ENCODE measurements around the gene RSPH1.

The RSPH1 gene

DNA sequence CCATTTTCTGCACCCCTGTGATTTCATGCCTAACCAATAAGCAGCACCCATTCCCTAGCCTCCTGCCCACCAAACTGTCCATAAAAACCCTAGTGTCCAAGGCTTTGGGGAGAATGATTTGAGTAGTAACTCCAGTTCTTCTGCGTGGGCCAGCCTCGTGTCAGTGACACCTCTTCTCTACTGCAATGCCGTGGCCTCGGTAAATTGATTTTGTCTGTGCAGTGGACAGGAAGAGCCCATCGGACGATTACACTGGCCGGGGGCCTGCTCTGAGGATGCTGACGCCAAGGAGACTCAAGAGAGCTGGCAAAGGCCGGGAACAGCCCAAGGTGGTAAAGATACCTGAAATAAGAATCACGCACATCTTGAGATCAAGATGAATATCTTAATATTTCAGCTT is 29.3 kb downstream of the RSPH1 start:
- DNase-seq (ENCODE audit: low read depth in 2 of 2): no peak

DNA sequence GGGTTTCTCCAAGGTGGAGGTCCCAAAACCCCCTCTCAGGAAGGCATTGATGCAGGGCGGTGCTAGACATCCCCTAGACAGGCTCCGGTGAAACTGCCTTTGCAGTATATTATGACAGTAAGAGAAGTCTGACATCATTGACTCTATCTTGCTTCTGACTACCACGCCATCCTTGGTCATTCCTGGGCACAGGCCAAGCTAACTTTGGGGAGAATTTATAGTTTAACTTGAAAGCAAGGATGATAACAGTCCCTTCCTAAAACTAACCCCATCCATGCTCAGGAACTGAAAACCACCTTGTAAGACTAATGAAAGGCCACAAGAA is 30.3 kb downstream of the RSPH1 start:
- no peak for DNase-seq (ENCODE audit: low read depth in 2 of 2)

DNA sequence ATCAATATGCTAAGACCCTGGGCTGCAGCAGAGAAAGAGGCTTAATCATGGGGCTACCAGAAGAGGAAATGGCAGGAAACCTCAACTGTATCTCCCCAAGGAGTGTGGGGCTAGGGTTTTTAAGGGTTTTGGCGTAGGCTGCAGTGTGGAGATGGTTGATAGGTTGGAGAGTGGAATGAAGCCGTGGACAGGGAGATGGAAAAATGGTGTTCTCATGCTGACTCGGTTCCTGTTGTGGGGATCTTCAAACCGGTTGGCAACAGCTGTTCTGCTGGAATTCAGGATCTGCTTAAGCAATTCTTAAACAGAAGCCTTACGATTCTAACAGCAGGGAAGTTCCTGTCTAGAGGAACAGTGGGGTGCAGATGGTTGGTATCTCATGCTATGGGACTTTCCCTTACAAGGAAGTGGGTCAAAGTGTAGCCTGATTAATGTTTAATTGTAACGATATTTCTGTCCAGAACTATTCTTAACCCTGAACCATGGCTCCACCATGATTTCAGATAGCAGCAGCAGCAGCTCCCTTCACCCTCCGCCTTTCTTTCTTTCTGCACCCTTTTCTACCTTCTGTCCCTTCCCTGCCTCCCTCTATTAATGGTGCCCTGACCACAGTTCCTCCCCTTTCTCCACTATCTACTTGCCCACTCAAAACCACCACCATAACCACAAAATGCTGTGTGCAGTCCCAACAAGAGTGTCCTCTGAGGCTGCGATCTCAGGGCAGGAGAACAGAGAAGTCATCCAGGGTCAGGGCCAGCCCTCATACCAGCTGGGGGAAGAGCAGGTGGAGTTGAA is 30.8 kb downstream of the RSPH1 start:
- no peak for DNase-seq (ENCODE audit: low read depth in 2 of 2)

DNA sequence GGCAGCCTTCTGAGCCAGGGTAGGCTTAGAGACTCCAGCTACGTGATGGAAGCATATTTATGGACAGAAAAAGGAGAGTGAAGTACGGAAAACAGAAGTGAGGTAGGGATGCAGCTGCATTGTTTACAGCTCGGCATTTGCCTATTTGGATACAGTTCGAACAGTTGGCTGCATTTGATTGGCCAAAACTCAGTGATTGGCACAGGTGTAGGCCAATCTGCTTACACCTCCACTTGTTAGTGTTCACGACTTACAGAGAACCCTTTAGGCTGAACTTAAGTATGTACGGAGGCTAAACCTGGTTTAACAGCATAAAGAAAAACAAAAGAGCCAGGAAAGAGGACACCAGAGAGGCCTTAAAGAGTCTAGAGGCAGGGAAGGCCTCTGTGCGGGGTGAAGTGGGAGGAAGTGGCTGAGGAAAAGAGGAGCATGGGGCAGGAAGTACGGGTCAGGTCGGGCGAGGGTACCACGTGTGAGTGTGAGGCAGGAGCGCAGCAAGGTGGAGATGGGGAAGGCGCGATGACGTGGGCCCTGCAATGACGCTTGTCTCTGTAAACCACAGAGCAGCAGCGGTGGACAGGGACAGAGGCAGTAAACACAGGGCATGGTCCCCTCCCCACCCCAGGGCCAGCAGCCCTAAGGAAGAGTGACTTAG is 32.0 kb downstream of the RSPH1 start:
- DNase-seq (ENCODE audit: low read depth in 2 of 2): peak in 1 of 2 donors; percentile 62

DNA sequence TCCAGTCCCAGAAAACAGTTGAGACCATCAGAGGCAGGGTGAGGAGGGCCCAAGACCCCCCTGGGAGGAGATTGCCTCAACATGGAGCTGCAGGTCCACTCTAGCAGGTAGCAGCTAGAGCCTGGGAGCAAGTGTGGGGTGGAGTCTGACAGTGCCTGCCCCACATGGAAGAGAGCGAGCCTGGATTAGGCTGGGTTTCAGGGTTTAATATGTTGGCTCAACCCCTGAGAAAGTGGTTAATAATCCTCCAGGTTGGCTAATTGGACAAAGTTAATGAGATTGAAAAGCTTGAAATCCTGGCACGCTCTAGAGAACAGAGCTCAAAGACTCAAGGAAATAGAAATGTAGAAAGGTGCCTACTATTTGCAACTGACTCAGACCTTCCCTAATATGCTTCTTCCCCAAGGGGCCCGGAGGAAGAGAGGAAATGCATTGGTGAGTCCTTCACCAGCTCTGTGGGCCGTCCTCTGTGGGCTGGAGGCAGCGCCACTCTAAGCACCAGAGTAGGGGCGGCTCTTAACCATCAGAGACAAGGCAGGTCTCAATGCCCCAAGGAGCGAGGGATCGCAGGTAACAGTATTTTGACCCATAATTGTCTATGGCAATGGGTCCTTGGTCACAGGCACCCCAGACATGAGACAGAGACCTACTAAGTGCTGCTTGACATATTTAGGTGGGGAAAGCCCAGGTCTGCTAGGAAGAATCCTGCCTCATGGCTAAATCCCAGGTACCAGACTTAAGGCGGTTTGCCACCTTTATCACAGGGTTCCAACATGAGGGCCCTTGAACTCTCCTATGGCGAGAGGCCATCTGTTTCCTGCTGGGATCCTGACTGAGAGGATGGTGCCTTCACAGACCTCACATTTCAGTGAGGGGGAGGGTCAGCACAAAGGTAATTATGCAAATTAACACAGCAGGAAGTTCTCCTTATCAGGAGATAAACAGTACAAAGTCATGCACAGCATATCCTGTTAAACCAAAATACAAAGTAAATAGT is 33.8 kb downstream of the RSPH1 start:
- DNase-seq (ENCODE audit: low read depth in 2 of 2): no peak

DNA sequence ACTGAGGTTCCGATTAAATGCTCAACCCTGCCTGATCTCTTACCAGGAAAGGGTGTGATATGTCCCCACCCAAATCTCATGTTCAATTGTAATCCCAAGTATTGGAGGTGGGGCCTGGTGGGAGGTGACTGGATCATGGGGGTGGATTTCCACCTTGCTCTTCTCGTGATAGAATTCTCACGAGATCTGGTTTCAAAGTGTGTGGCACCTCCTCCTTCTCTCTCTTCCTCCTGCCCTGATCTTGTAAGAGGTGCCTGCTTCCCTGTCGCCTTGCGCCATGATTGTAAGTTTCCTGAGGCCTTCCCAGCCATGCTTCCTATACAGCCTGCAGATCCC is 34.9 kb downstream of the RSPH1 start:
- no peak for DNase-seq (ENCODE audit: low read depth in 2 of 2)

DNA sequence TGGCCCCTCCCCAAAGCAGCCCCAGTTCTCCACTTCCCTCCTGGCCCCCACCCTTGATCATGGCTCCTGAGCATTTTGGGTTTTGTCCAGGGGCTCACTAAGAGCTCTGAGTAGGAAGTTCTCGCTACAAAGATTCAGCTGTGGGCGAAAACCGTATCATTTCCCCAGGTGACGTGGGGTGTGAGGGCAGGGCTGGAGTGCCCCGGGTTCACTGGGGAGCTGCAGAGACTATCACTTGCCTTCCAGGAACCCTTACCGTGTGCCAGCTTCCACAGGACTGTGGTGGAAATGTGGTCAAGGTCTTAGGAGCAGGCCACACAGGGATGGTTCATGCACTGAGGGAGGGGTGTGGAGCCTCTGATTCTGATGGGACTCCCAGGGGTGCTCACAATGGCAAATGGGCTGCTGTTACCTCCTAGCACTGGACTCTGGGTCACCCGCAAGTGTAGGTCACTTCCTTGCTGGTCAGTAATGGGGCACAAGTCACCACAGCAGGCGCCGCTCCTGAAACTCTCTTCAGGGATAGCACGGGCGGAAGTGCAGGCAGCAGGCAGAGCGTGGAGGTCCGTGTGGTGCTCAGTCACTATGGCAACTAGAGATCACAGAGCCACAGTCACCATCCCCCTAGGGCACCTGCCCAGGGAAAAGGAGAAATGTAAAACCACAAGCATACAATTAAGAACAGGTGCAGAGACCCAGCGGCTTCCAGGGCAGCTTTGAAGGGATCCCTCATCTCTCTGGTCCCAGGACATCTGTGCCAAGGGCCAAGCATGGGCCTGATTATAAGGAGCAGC is 35.4 kb downstream of the RSPH1 start:
- no peak for DNase-seq (ENCODE audit: low read depth in 2 of 2)

DNA sequence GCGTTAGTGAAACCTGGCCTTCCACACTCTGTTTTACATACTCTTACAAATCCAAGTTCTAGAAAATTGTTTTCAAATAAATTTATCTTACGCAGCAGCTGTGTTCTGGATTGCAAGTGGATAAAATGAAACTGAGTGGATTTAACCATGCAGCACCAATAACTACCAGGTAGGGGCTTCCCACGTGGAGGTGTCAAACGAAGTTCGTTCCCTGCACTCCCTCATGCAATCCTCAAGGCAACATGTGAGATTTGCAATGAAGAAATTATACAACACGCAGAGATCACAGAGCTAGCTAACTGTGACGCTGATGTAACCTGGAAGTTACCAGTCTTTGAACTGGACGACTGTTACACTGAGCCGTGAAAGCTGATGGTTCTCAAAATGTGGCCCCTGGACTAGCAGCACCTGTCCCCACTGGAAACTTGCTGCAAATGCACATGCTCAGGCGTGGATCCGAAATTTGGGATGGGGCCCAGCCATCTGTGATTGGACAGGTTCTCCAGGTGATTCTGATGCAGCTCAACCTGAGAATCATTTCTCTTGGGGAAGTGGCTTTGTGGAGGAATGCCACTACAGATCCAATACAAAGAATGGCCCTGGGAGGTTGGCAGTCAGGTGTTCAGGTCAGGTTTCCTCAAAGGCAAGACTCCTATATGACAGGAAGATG is 36.3 kb downstream of the RSPH1 start:
- DNase-seq (ENCODE audit: low read depth in 2 of 2): no peak

DNA sequence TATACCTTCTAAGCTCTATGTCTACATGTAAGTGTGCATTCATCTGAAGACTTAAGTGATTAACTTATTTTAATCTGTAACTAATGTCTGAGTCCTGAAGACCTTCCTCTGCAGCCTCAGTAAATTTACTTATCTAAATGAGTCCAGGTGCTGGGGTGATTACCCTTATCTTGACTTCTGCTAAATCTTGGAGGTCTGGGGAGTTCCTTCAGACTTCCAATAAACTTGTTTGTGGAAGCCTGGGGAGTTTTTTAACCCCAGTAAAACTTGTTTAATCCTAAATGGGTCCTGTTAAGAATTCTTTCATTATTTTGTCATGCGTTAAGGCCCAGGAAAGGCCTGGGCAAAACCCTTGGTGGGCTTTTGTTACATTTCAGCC is 37.0 kb downstream of the RSPH1 start:
- no peak for DNase-seq (ENCODE audit: low read depth in 2 of 2)

DNA sequence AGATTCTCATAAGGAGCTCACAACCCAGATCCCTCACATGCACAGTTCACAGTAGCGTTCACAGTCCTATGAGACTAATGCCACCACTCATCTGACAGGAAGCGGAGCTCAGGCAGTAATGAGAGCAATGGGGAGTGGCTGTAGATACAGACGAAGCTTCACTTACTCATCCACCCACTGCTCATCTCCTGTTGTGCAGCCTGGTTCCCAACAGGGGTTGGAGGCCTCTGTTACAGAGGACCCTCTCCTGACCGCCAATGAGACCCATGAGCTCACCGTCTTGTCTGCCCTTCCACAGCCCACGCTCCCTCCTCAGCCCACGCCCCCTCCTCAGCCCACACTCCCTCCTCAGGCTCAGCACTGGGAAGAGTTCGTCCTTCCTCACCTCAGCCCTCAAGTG is 39.6 kb downstream of the RSPH1 start:
- DNase-seq (ENCODE audit: low read depth in 2 of 2): peak in 1 of 2 donors; percentile 40

DNA sequence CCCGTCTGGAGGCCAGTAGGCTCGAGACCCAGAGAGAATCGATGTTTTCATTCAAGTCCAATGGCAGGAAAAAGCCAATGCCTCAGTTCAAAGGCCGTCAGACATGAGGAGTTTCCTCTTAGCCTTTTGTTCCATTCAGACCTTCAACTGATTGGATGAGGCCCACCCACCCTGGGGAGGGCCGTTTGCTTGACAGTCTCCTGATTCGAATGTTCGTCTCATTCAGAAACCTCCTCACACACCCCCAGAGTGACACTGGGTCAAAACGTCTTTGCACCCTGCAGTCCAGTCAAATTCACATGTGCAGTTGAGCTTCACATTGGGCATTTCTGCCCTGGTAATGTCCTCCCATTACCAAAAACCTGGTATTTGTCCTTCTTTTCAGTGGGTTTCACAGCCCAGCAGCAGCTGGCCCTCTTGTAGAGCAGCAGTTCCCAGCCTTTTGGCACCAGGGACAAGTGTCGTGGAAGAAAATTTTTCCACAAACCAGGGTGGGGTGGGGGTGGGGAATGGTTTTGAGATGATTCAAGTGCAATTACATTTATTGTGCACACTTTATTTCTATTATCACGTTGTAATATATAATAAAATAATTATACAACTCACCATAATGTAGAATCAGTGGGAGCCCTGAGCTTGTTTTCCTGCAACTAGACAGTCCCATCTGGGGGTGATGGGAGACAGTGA is 40.1 kb downstream of the RSPH1 start:
- no peak for DNase-seq (ENCODE audit: low read depth in 2 of 2)

DNA sequence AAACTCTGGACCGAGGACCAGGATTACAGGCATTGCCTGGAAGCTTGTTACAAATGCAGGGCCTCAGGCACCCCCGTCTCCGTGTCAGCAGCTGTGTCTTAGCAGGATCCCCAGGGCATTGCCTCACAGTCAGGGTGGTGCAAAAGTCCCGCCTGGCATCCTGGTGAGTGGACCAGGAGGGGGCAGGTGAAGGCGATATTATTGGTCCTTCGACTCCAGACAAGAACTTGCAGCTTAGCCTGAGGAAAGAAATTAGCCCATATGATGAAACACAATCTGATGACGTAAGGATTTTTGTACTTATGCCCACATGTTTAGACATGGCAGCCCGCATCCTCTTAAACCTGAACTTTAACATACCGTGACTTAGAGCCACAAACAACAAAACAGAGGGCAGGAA is 40.8 kb downstream of the RSPH1 start:
- DNase-seq (ENCODE audit: low read depth in 2 of 2): no peak

DNA sequence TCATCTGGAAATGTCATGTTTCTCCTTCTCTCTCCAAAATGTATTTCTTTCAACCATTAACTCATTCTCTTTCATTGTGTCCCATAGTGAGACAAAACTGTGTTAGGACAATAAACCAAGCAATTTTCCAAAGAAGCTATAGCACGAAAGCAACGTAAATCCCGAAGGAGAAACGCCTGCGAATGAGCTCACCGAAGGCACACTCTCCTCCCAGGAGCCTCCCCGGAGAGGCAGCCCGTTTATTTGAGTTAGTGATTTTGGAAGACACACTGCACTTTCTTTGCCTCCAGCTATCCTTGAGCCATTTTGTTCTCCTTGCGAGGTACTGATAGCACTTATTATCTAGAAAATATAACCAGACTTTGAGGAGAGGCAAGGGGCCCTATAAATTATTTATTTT is 41.2 kb downstream of the RSPH1 start:
- no peak for DNase-seq (ENCODE audit: low read depth in 2 of 2)

DNA sequence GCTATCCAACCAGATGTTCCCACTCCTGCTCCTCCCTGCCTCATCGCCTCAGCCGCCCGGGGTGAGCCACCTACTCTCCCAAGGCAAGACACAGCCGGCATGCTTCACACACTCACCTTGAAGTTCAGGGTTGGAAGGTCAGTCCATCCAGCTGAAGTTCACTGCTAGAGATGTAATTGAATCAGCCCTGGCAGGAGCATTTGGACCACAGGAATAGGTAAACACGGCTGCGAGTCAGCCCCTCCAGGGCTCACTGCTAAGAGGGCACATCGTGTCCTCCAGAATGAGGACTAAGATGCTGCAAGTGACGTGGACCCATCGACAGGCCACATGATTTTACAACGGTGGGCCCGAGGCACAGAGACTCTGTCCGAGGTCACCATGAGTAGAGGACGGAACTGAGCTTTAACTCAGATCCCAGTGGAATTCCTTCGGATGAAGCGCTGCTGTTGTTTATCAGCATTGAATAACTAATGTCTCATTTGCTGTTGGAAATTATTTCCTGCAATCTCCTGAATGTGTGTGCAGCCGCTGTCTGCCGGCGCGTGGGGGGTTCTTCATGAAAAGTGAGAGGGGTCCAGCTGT is 41.9 kb downstream of the RSPH1 start:
- no peak for DNase-seq (ENCODE audit: low read depth in 2 of 2)

DNA sequence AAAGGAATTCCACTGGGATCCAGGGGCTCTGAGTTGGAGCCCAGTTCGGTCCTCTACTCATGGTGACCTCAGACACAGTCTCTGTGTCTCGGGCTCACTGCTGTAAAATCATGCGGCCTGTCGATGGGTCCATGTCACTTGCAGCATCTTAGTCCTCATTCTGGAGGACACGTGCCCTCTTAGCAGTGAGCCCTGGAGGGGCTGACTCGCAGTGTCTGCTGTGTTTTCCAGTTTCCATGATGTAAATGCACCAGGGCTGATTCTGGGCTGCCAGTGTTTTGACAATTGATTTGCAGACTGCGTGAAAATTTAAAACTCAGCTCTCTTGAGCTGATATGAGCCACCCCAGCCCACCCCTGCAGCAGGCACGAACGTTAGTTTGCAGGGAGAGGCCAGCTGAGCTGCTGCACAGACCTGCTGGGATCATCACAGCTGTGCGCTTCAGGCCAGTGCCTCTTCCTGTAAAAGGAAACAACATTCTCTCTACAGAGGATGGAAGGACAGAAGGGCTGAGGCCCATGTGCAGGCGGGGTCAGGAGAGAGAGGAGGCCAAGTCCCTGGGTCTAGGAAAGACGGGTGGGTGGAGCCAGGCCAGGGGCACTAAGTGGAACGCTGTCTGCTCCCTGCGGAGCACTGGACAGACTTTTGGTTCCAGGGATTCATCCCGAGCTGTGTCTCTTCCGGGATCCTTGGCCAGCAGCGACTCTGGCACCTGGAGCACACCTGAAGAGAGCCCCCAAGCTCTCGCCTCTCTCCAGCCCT is 42.6 kb downstream of the RSPH1 start:
- DNase-seq (ENCODE audit: low read depth in 2 of 2): no peak

DNA sequence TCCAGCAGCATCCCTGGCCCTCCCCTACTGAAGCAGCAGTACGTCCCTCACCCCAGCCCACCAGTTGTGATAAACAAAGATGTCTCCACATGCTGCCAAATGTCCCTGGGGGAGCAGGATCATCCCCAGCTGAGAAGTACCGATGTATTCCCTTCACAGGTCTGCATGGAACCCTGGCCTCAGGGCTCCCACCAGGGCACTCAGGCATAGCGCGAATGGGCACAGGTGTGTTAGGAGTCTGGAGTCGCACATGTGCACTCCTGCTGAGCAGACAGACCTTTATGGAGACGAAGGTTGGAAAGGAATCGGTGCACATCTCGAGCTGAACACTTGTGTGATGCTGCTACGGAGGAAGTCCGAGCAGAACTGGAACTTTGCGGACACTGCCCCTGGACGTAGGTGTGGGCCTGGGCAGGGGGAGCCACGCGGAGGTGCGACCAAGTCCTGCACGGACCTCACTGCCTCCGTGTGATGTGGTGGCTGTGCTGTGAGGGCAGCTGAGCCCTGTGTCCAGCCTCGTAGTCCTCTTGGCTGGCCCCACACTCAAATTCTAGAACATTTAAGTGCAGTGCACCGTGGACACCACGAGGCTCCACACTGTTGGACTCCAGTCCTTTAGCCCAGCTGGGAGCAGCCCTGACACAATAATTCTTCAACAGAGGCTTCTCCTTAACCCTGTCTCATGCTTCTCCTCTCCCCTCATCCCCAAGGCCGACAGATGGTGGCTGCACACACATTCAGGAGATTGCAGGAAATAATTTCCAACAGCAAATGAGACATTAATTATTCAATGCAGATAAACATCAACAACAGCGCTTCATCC is 43.4 kb downstream of the RSPH1 start:
- no peak for DNase-seq (ENCODE audit: low read depth in 2 of 2)

DNA sequence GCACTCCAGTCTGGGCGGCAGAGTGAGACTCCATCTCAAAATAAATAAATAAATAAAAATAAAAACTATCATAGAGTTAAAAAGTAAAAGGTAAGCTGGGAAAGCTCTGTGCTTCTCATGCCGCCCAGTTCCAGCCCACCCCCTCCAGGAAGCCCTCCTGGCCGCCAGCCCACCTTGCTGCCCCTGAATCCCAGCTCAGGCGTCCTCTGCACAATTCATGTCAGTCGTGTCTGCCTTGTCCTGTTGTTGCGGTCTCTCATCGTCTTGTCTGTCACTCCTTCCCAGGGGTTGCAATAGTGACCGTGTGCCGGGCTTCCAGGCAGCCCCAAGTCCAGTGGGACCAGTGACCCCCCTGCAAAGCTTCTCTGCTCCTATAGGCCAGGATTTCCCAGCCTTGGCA is 44.1 kb downstream of the RSPH1 start:
- DNase-seq (ENCODE audit: low read depth in 2 of 2): no peak

DNA sequence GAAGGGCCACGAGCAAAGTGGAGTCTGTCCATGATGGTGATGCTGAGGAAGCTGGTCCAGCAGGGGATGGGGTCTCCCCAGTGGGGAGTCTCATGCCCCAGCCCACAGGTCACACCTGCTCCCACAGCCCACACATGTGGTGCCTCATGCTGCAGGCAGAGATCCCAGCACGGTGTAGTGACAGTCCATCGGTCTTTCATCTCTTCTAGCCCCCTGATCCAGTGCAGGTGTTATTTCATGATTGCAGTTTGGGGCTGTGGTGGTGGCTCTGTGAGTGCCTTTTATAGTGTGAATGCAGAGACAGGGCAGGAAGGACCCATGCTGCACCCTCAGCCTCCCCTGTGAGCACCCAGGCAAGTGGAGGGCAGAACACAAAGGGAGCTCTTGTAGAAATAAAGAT is 47.3 kb downstream of the RSPH1 start:
- DNase-seq (ENCODE audit: low read depth in 2 of 2): no peak

DNA sequence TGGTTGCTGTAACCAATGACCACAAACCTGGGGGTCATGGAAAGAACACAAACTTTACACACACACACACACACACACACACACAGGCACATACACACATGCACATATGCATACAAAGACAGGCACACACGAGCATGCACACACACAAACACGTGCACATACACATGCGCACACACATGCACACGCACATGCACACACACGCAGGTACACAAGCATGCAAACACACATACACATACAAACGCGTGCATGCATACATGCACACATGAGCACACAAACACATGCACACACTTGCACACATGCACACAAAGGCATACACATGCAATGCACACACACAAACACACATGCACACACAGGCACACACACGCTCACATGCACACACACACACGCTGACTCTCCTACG is 48.3 kb downstream of the RSPH1 start:
- no peak for DNase-seq (ENCODE audit: low read depth in 2 of 2)

All from stimulated activated CD4-positive, alpha-beta T cell treated with anti-CD3 and anti-CD28 coated beads, Interleukin-15, amount 100 ng/mL, for 48 hours (primary cell).